Measurements from ENCODE around the gene ZNF45.

DNA sequence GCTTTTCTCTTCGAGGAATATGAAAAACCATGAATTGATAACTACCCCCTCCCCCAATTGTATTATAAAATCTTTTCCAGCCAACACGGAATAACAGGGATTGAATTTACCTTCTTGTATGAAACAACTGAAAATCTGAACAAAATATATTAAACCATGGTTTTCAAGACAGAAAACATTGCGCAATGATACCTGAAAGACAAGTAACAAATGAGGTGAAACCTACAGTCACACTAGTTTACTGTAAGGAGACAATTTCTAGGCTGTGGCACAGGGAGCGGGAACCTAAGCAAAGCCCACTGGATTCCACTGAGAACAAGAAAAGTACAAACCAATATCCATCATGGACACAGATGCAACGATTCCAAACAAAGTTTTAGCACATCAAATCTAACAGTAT is 54.6 kb downstream of the ZNF45 start:
- TF ChIP-seq, protein P1, sequence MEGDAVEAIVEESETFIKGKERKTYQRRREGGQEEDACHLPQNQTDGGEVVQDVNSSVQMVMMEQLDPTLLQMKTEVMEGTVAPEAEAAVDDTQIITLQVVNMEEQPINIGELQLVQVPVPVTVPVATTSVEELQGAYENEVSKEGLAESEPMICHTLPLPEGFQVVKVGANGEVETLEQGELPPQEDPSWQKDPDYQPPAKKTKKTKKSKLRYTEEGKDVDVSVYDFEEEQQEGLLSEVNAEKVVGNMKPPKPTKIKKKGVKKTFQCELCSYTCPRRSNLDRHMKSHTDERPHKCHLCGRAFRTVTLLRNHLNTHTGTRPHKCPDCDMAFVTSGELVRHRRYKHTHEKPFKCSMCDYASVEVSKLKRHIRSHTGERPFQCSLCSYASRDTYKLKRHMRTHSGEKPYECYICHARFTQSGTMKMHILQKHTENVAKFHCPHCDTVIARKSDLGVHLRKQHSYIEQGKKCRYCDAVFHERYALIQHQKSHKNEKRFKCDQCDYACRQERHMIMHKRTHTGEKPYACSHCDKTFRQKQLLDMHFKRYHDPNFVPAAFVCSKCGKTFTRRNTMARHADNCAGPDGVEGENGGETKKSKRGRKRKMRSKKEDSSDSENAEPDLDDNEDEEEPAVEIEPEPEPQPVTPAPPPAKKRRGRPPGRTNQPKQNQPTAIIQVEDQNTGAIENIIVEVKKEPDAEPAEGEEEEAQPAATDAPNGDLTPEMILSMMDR (conservative IDR thresholded peaks at IDR 0.05), result no peak
- TF ChIP-seq ZFX (IDR thresholded peaks at IDR 0.05), result no peak

Measured in C4-2B (cell line).